Cardiac muscle cell (in vitro differentiated cells and primary cell): Measurements from ENCODE around the gene JADE2. TPM values are rescaled to one million over a fixed set of nuclear protein-coding genes. Genes with fewer than 3 reads are reported as not detected.
A peak's percentile ranks its signal among the peaks of the same experiment; 100 is the strongest.
"Not testable (repeated sequence)": the region's sequence is repeated elsewhere in the genome, so short reads cannot be mapped to it uniquely, and the experiment has no call there.

Source experiments
- DNase-seq, 2 donors: peaks; one replicate each; pipeline versions ENCODE4 v3.0.0 to v3.0.0-alpha.2; 2010 to 2017; ENCODE audit warnings: low read depth in 1 of 2, low spot score in 1 of 2
- H3K27ac ChIP-seq: fragments of 200-600 bp; sonication (generic); 2 replicates; pipeline ENCODE4 v1.5.1; 2016
- H3K27me3 ChIP-seq: fragments of 200-600 bp; sonication (generic); 2 replicates; pipeline ENCODE4 v1.6.0; 2016; ENCODE audit warnings: control low read depth
- H3K36me3 ChIP-seq: fragments of 200-600 bp; sonication (generic); 2 replicates; pipeline ENCODE4 v1.5.1; 2016; ENCODE audit warnings: control low read depth
- H3K4me1 ChIP-seq: fragments of 200-600 bp; sonication (generic); 2 replicates; pipeline ENCODE4 v1.8.1; 2017; ENCODE audit warnings: low read depth, mild to moderate bottlenecking, mixed run types
- H3K4me3 ChIP-seq: fragments of 200-600 bp; sonication (generic); 2 replicates; pipeline ENCODE4 v1.5.1; 2016; ENCODE audit warnings: mild to moderate bottlenecking
- H3K9me3 ChIP-seq: fragments of 200-600 bp; sonication (generic); 2 replicates; pipeline ENCODE4 v1.5.1; 2017; ENCODE audit warnings: low read depth, mild to moderate bottlenecking, control low read depth
- CTCF ChIP-seq: IDR thresholded peaks from 2 replicates; pipeline ENCODE4 v1.5.1; 2012; ENCODE audit warnings: low read depth, mild to moderate bottlenecking, low read length
- polyA plus RNA-seq: library from polyadenylated mRNA; unstranded; fragments of >200 nt; fragmentation: Nextera tagmentation; extraction: Ambion mirVana; gene quantifications from 2 replicates; pipeline ENCODE4 v1.2.1, GENCODE V29; 2016
- total RNA-seq: library from RNA; depleted of rRNA; stranded (reverse); fragments of >200 nt; gene quantifications from 2 replicates; pipeline ENCODE4 v1.2.3, GENCODE V29; 2016

Gene JADE2
- total and polyA plus RNA-seq, 2 experiments from 2014 or later: 2.8 to 17.8 TPM

DNA sequence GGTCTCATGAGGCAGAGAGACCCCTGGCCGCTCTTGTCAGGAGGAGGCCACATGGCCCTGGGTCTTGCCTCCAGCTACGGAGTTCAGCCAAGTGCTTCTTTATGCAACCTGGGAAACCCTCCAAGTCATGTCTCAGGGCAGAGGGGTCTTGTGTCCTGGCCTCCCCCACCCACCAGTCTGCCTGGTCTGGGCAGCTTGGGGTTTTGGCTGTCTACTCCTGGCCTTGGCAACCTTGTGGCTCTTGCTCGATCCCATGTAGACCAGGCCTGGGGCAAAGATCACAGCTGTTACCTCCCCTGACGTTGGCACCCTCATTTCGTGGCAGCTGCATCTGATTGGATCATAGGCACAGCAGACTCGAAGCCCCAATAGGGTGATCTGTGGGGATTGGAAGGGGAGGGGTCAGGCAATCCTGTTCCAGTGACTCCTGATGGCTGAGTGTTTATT lies 28.4 kb downstream of the JADE2 start:
- Histone ChIP-seq H3K27me3 (no peaks in the 10 kb centered on the region), H3K36me3 (no peaks in the 10 kb centered on the region), H3K27ac (no peak overlapping the region), H3K4me3 (no peak overlapping the region), H3K9me3 (no peaks in the 10 kb centered on the region), H3K4me1 (no peaks in the 10 kb centered on the region)
- peak in 1 of 2 donors; percentile 27 for DNase-seq
- TF ChIP-seq CTCF: no peak

DNA sequence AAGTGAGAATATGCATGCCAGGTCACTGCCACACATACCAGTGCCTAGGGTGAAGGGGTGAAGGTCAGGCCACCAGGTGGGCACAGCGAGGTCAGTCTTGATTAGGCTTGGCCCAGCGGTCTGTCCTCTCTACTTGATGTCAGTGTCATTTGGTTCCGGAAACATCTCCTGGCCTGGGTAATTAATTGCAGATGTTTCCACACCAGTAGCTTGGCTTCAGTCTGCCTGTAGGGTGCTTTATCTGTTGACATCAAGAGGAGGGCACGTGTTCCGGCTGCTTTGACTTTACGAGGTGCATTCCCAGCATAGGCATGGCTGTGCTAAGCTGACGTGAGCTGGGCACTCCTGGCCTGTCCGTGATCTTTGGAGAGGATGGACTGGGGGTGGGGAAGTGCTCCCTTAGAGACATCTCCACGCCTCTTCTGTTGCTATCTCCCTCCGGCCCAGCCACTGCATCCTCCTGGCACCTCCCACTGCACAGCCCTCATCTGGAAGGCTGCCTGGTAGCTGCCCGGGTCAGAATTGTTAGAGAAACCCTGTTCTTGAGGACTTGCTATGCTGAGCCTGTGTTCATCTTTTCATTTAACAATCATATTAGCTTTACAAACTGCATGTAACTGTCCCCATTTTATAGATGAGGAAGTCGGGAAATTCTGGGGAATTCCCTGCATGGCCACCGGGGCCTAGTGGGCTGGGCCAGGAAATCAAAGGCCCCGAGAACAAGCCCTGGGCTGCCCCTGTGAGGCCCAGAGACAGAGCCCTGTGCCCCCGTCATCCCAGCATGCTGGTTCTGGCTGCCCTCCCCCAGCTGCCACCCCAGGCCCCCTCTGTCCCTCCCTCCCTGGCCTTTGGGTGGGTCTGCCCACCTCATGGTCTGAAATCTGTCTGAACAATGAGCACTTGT lies 29.1 kb downstream of the JADE2 start:
- H3K27me3 ChIP-seq: no peaks in the 10 kb centered on the region
- H3K4me3 ChIP-seq: no peak overlapping the region
- H3K4me1 ChIP-seq: no peaks in the 10 kb centered on the region
- peak in 1 of 2 donors; percentile 90 for DNase-seq
- H3K36me3 ChIP-seq: no peaks in the 10 kb centered on the region
- TF ChIP-seq CTCF: no peak
- no peak overlapping the region for H3K27ac ChIP-seq
- H3K9me3 ChIP-seq: no peaks in the 10 kb centered on the region

- TF ChIP-seq CTCF: no peak
- no peaks in the 10 kb centered on the region for H3K9me3 ChIP-seq
- no peaks in the 10 kb centered on the region for H3K36me3 ChIP-seq
- no peak overlapping the region for H3K4me3 ChIP-seq
- H3K4me1 ChIP-seq: no peaks in the 10 kb centered on the region
- DNase-seq: no peak
- H3K27ac ChIP-seq: no peak overlapping the region
- H3K27me3 ChIP-seq: no peaks in the 10 kb centered on the region
These were observed 29.9 kb downstream of the JADE2 start for GRCh38 chr5:134555223-134555889.

DNA sequence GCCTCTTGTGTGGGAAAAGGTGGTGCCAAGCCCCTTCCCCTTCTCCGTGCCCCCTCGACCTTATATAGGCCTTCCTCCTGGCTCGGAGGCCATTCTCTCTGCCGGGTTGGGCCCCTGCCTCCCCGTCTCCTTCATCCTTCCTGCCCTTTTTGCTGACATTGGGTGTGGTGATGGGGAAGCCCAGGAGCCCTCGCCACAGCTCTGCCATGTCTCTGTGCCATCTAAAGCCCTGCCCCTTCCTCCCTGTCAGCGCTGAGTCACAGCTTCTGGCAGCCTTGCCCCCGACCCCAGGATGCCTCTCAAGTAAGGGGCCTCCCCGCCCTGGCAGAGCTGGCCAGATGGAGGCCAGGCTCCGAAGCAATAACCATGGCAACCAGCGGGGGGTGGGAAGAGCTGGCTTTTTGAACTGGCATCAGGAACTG lies 30.4 kb downstream of the JADE2 start:
- no peak for TF ChIP-seq CTCF
- Histone ChIP-seq H3K4me3 (no peak overlapping the region), H3K9me3 (no peaks in the 10 kb centered on the region), H3K27ac (no peak overlapping the region), H3K27me3 (no peaks in the 10 kb centered on the region), H3K36me3 (no peaks in the 10 kb centered on the region), H3K4me1 (no peaks in the 10 kb centered on the region)
- DNase-seq: peak; percentile 18 to 56

DNA sequence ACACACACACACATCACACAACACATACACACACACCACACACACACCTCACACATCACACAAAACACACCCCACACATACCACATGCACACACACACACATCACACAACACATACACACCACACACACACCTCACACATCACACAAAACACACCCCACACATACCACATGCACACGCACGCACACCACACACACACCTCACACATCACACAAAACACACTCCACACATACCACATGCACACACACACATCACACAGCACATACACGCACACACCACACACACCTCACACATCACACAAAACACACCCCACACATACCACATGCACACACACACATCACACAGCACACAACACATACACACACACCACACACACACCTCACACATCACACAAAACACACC lies 31.1 kb downstream of the JADE2 start:
- H3K4me3 ChIP-seq, H3K27ac ChIP-seq, H3K4me1 ChIP-seq, H3K36me3 ChIP-seq, DNase-seq, H3K9me3 ChIP-seq, H3K27me3 ChIP-seq: not testable (repeated sequence)

DNA sequence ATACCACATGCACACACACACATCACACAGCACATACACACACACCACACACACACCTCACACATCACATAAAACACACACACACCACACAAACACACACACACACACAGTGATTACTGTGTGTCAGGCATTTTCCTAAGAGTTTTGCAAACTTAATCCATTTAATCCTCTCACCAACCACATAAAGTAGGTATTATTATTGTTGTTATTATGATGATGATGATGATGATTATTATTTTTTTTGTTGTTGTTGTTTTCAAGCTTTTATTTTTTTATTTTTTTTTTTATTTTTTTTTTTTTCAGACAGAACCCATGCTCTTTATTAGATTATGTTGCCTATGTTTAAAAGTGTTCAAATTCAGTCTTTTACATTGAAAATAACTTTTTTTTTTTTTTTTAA lies 31.5 kb downstream of the JADE2 start:
- no peak overlapping the region for H3K27ac ChIP-seq
- no peak for TF ChIP-seq CTCF
- H3K4me1 ChIP-seq: no peaks in the 10 kb centered on the region
- H3K36me3 ChIP-seq: no peaks in the 10 kb centered on the region
- no peaks in the 10 kb centered on the region for H3K9me3 ChIP-seq
- H3K27me3 ChIP-seq: no peaks in the 10 kb centered on the region
- no peak for DNase-seq
- H3K4me3 ChIP-seq: no peak overlapping the region
